PC-3 (cell line): ENCODE data around the gene WNT7B. TPM values are rescaled to one million over a fixed set of nuclear protein-coding genes. Genes with fewer than 3 reads are reported as not detected.

Experiments used
- ATAC-seq: fragments of 200-7000 bp; cut with Tn5 transposase; 2 replicates; pipeline ENCODE4 v1.9.1; 2020; ENCODE audit warnings: mild to moderate bottlenecking, moderate library complexity
- BruUV-seq: library from RNA; stranded (reverse); fragments of 400-500 nt; replicated peaks from 2 replicates; lab custom pipeline; 2021; lab: Mats Ljungman, UMichigan
- CTCF ChIA-PET: fragments of 300-600 bp; sonication (Branson Sonifier 250); formaldehyde crosslinking; loops from one replicate; lab custom pipeline; 2022; ENCODE audit warnings: antibody characterized with exemption; lab: Charles Lee
- POLR2A ChIA-PET: fragments of 300-600 bp; sonication (Branson Sonifier 250); formaldehyde crosslinking; loops from one replicate; lab custom pipeline; 2022; ENCODE audit warnings: antibody characterized with exemption; ENCODE audit not compliant: unreplicated experiment; lab: Charles Lee
- DNase-seq: peaks from one replicate; pipeline ENCODE4 v3.0.0-alpha.2; 2015
- H2AFZ ChIP-seq: fragments of 300-600 bp; sonication (generic); 2 replicates; pipeline ENCODE4 v1.6.0; 2016; ENCODE audit warnings: antibody characterized with exemption, low read length
- H3F3A ChIP-seq: fragments of 300-600 bp; sonication (generic); one replicate; pipeline ENCODE4 v1.6.0; 2017; ENCODE audit warnings: antibody characterized with exemption, low read length, control low read depth, mild to moderate bottlenecking; ENCODE audit not compliant: unreplicated experiment
- H3K27ac ChIP-seq: fragments of 300-600 bp; sonication (generic); 2 replicates; pipeline ENCODE4 v1.5.1; 2016; ENCODE audit warnings: mild to moderate bottlenecking, low read length
- H3K27me3 ChIP-seq: fragments of 300-600 bp; sonication (generic); 2 replicates; pipeline ENCODE4 v1.6.1; 2016; ENCODE audit warnings: low read length, mixed read lengths
- H3K36me3 ChIP-seq: fragments of 300-600 bp; sonication (generic); 2 replicates; pipeline ENCODE4 v1.6.1; 2016; ENCODE audit warnings: low read depth, mixed run types, low read length, mixed read lengths
- H3K4me1 ChIP-seq: fragments of 300-600 bp; sonication (generic); 2 replicates; pipeline ENCODE4 v1.5.1; 2016; ENCODE audit warnings: low read length; ENCODE audit not compliant: insufficient read depth
- H3K4me2 ChIP-seq: fragments of 300-600 bp; sonication (generic); 2 replicates; pipeline ENCODE4 v1.6.0; 2016; ENCODE audit warnings: low read length
- H3K4me3 ChIP-seq: fragments of 300-600 bp; sonication (generic); 2 replicates; pipeline ENCODE4 v1.5.1; 2016; ENCODE audit warnings: mild to moderate bottlenecking, low read length, mixed read lengths
- H3K79me2 ChIP-seq: fragments of 300-600 bp; sonication (generic); 2 replicates; pipeline ENCODE4 v1.6.1; 2017; ENCODE audit warnings: low read length, mixed read lengths
- H3K9ac ChIP-seq: fragments of 300-600 bp; sonication (generic); 2 replicates; pipeline ENCODE4 v1.6.0; 2016; ENCODE audit warnings: mild to moderate bottlenecking, low read length
- H3K9me2 ChIP-seq: fragments of 300-600 bp; sonication (generic); replicated peaks from 2 replicates; pipeline ENCODE4 v1.6.1; 2016; ENCODE audit warnings: mixed run types, low read length, mixed read lengths
- H3K9me3 ChIP-seq: fragments of 300-600 bp; sonication (generic); 2 replicates; pipeline ENCODE4 v1.6.1; 2016; ENCODE audit warnings: low read length, mixed read lengths
- H4K20me1 ChIP-seq: fragments of 300-600 bp; sonication (generic); 2 replicates; pipeline ENCODE4 v1.6.1; 2016; ENCODE audit warnings: low read length, mixed read lengths
- EZH2 ChIP-seq: fragments of 300-600 bp; sonication (generic); IDR thresholded peaks from one replicate; pipeline ENCODE4 v1.6.1; 2017; ENCODE audit warnings: antibody characterized with exemption, mild to moderate bottlenecking, low read length; ENCODE audit not compliant: unreplicated experiment
- EZH2phosphoT487 ChIP-seq: fragments of 300-600 bp; sonication (generic); IDR thresholded peaks from 2 replicates; pipeline ENCODE4 v1.6.1; 2018; ENCODE audit warnings: mild to moderate bottlenecking, antibody characterized with exemption, low read length, borderline replicate concordance
- intact Hi-C: fragments of 100-400 bp; cut with micrococcal nuclease; formaldehyde crosslinking; loops from 2 replicates; pipeline ENCODE4 v1.9.0; 2023
- total RNA-seq: library from RNA; depleted of rRNA; stranded (reverse); fragments of >200 nt; gene quantifications from 2 replicates; pipeline ENCODE4 v1.2.3, GENCODE V29; 2014
- TF ChIP-seq, protein P1 (sequence below): fragments of 300-600 bp; sonication (generic); conservative IDR thresholded peaks from 2 replicates; pipeline ENCODE4 v1.5.1; 2017; ENCODE audit warnings: antibody characterized with exemption, low read depth, mild to moderate bottlenecking, low read length

The WNT7B gene
- total RNA-seq, 1 experiment from 2014 or later = 42.0 TPM

DNA sequence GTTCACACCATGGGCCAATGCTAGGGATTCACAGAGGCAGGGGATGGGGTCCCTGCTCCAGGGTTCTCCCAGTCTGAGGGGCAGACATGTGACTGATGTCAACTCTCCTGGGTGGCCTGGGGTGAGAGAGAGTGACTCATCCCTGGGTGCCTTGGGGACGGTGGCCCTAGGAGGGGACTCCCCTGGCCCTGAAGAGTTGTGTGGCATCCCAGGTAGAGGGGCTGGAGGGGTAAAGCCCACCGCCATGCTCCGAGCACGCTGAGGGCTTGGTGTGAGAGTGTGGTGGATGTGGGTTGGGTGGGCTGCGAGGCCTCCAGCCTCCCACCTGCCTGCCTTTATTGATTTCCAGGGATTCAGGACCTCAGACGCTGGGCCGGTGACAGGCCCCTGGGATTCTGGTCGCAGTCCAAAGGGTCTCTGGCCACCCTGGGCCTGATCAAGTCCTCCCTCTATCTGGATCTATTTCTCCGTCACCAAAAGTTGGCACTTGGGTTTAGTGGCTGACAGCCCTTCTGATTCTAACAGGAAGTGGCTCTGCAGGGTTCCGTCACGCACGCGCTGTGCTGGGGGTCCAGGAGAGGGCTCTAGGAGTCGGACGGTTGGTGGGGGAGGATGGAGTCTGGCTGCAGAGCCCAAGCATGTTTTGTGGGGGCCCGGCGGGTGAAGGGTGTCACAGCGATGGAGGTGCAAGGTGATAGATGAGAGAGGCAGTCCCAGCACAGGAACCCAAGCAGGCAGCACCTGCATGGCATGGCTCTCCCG, 27.3 kb upstream of the WNT7B start:
- Histone ChIP-seq H4K20me1 (no peaks in the 10 kb centered on the region), H2AFZ (no peak overlapping the region)
- BruUV-seq = no TSS peak

DNA sequence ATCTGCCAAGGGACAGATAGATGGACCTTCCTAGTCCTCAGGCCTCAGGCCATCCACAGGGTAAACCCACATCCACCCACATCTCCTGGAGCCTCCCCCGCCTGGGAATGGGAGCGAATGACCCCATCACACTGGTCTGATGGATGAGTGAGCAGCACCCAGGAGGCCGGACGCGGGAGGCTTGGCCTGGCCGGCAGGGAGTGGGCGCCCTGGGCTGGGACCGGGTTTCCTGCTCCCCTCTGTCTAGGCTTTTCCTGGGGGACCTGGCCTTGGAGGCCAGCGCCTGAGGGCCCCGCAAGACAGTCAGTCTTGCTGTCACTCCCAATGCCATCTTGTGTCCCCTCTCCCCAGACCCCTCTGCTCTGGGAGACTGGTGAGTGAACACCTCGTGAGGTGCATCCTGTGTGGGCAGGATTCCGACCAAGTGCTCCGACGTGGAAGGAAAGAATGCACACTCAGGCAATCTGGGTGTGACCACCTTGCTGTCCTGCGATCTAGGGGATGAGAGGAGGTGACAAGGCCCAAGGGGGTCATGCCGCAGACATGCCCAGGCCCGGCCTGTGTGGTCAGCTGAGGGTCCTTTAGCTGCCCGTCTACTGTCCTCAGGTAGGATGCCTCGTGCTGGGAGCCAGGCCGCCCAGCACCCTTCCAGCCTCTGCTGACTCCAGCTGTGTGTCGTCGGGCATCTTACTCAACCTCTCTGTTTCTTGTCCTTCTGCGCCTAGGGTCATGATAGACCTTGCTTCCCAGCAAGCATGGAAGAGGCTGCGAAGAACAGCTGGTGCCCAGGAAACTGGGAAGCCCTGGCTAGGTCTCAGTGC, 26.5 kb upstream of the WNT7B start:
- BruUV-seq = no TSS peak

More for the DNA sequence above, 27.3 kb upstream of the WNT7B start:
- no peaks in the 10 kb centered on the region for H3F3A ChIP-seq
- intact Hi-C loops = no loop called here
- POLR2A ChIA-PET = no interaction called here
- H3K27me3 ChIP-seq = no peaks in the 10 kb centered on the region
- no peaks in the 10 kb centered on the region for H3K9me2 ChIP-seq
- DNase-seq = no peak
- no peak overlapping the region for H3K9ac ChIP-seq
- ATAC-seq = no peak
- no peak overlapping the region for H3K27ac ChIP-seq
- peaks cover 33% of the 10 kb centered on the region for H3K4me1 ChIP-seq
- H3K36me3 ChIP-seq = no peaks in the 10 kb centered on the region
- no peaks in the 10 kb centered on the region for H3K9me3 ChIP-seq
- H3K4me2 ChIP-seq = no peak overlapping the region
- CTCF ChIA-PET = no interaction called here
- TF ChIP-seq, protein P1, sequence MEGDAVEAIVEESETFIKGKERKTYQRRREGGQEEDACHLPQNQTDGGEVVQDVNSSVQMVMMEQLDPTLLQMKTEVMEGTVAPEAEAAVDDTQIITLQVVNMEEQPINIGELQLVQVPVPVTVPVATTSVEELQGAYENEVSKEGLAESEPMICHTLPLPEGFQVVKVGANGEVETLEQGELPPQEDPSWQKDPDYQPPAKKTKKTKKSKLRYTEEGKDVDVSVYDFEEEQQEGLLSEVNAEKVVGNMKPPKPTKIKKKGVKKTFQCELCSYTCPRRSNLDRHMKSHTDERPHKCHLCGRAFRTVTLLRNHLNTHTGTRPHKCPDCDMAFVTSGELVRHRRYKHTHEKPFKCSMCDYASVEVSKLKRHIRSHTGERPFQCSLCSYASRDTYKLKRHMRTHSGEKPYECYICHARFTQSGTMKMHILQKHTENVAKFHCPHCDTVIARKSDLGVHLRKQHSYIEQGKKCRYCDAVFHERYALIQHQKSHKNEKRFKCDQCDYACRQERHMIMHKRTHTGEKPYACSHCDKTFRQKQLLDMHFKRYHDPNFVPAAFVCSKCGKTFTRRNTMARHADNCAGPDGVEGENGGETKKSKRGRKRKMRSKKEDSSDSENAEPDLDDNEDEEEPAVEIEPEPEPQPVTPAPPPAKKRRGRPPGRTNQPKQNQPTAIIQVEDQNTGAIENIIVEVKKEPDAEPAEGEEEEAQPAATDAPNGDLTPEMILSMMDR = no peak
- TF ChIP-seq EZH2 = no peak
- TF ChIP-seq EZH2phosphoT487 = no peak
- H3K79me2 ChIP-seq = peaks cover 12% of the 10 kb centered on the region; the same call in 1 of the 2 replicates
- no peak overlapping the region for H3K4me3 ChIP-seq

More for the DNA sequence above, 26.5 kb upstream of the WNT7B start:
- TF ChIP-seq EZH2phosphoT487 (no peak), EZH2 (no peak)
- TF ChIP-seq, protein P1 = no peak
- Histone ChIP-seq H3K27ac (no peak overlapping the region), H3K27me3 (no peaks in the 10 kb centered on the region), H3K79me2 (peaks cover 8% of the 10 kb centered on the region; the same call in 1 of the 2 replicates), H2AFZ (no peak overlapping the region), H3K4me3 (no peak overlapping the region), H4K20me1 (no peaks in the 10 kb centered on the region), H3K36me3 (no peaks in the 10 kb centered on the region), H3K4me1 (peaks cover 32% of the 10 kb centered on the region), H3K9ac (no peak overlapping the region), H3K9me3 (no peaks in the 10 kb centered on the region), H3K9me2 (no peaks in the 10 kb centered on the region), H3F3A (no peaks in the 10 kb centered on the region), H3K4me2 (no peak overlapping the region)
- ChIA-PET POLR2A (no interaction called here), CTCF (no interaction called here)
- no peak for DNase-seq
- no peak for ATAC-seq
- intact Hi-C loops = no loop called here
